Lower leg skin (tissue), 4 donors: ENCODE measurements around the gene STK24. TPM values are rescaled to one million over a fixed set of nuclear protein-coding genes. Genes with fewer than 3 reads are reported as not detected.
A peak's percentile ranks its signal among the peaks of the same experiment; 100 is the strongest.

ENCODE experiments used
- DNase-seq, 2 donors: peaks; one replicate each; pipeline ENCODE4 v3.0.0-alpha.2; 2019; ENCODE audit warnings: low spot score in 2 of 2
- H3K4me3 ChIP-seq: fragments of 200-600 bp; sonication (generic); 2 replicates; pipeline ENCODE4 v1.5.1; 2017; ENCODE audit warnings: mild to moderate bottlenecking, low read depth; ENCODE audit not compliant: poor library complexity, severe bottlenecking
- POLR2A ChIP-seq, 2 donors: fragments of 450-650 bp; IDR thresholded peaks; one replicate each; pipeline ENCODE4 v1.6.1; 2016 to 2017; ENCODE audit warnings: antibody characterized with exemption in 2 of 2, mild to moderate bottlenecking in 1 of 2, moderate library complexity in 1 of 2
- WGBS, 2 donors: methylation state at CpG; one replicate each; pipeline ENCODE4 v1.1.5; 2018; 5-methylcytosine and 5-hydroxymethylcytosine counted together
- intact Hi-C: fragments of 100-400 bp; cut with DNase I; formaldehyde crosslinking; loops from one replicate; pipeline ENCODE4 v1.15.0; 2023; ENCODE audit warnings: low total_unique reads
- total RNA-seq, 4 donors: library from RNA; depleted of rRNA; stranded (reverse); fragments of >200 nt; gene quantifications; one replicate each; pipeline ENCODE4 v1.1.0, GENCODE V29; 2016
- TF ChIP-seq, protein P1 (sequence below), 3 donors: fragments of 450-650 bp; IDR thresholded peaks; one replicate each; pipeline ENCODE4 v1.5.1; 2016; ENCODE audit warnings: antibody characterized with exemption in 3 of 3, mild to moderate bottlenecking in 3 of 3, moderate library complexity in 2 of 3

Gene STK24
- total RNA-seq, 4 donors from 2014 or later: 212 to 281 (median 266) TPM

DNA sequence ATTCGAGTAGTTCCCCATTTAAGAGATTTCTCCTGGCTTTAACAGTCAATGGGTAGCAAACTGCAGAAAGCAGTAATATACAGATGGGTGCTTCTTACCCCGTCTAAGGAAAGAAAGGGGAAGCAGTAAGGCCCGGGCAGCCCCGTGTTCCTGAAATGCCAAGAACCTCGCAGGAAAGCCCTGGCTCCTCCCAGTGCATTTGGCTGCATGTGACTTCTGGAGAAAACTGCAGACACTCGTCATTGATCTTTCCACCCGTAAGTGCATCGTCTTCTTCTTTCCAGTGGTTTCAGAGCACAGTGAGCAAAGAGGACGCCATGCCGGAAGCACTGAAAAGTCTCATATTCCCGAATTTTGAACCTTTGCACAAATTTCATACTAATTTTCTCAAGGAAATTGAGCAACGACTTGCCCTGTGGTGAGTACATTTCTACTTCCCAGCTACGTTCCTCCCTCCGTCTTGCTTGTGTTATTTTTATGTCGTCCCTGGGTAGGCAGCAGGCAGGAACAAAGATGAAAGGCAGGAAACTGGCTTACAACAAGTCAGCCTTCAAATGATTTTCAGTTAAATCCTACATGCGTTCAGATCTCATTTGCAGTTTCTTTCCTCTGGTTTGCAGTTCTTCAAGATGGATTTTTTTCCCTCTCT lies 165.2 kb downstream of the STK24 start:
- H3K4me3 ChIP-seq: no peak overlapping the region
- peak; percentile 50 to 86 for DNase-seq
- TF ChIP-seq, protein P1, sequence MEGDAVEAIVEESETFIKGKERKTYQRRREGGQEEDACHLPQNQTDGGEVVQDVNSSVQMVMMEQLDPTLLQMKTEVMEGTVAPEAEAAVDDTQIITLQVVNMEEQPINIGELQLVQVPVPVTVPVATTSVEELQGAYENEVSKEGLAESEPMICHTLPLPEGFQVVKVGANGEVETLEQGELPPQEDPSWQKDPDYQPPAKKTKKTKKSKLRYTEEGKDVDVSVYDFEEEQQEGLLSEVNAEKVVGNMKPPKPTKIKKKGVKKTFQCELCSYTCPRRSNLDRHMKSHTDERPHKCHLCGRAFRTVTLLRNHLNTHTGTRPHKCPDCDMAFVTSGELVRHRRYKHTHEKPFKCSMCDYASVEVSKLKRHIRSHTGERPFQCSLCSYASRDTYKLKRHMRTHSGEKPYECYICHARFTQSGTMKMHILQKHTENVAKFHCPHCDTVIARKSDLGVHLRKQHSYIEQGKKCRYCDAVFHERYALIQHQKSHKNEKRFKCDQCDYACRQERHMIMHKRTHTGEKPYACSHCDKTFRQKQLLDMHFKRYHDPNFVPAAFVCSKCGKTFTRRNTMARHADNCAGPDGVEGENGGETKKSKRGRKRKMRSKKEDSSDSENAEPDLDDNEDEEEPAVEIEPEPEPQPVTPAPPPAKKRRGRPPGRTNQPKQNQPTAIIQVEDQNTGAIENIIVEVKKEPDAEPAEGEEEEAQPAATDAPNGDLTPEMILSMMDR (IDR thresholded peaks at IDR 0.05): no peak
- TF ChIP-seq POLR2A (IDR thresholded peaks at IDR 0.05): no peak
- intact Hi-C loops: no loop called here
- WGBS, 2 donors: 55 to 57% methylated on average over 16 of the region's 16 CpGs

DNA sequence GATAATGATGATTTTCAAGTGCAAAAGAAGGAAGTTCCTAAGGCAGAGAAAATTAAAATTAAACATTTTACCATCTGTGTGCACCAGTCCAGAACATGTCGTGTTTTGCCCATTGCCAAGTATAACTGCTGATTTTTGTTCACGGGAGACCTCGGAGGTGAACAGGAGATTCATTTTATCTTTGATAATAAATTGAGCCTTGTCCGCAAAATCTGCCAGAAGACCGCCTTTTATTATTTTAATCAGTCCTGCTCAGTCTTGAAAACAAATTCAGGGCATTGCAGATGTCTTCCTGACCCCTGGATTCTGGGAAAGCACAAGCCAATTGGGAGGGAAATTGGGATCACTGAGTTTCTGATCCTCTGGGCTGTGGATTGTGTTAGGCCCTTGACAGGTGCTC lies 165.9 kb downstream of the STK24 start:
- no peak for TF ChIP-seq POLR2A (IDR thresholded peaks at IDR 0.05)
- peak in 1 of 2 donors; percentile 34 for DNase-seq
- intact Hi-C loops: no loop called here
- 87 to 93% methylated on average over 5 of the region's 5 CpGs for WGBS, 2 donors
- H3K4me3 ChIP-seq: no peak overlapping the region

DNA sequence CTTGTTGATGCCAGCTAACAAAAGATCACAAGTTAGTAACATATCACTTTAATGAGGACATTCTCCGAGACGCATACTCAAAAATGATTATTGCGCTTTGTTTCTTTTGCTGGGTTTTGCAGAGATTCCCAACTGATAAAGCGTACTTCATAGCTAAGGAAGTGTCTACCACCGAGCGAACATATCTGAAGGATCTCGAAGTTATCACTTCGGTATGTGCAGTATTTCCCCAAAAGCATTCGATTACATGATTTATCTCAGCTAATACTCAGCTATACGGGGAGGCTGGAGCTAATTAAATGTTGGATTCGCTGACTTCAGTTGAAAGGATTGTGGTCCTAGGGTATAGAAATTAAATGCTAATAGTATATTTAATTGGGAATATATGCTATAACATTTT lies 166.3 kb downstream of the STK24 start:
- TF ChIP-seq POLR2A (IDR thresholded peaks at IDR 0.05): no peak
- TF ChIP-seq, protein P1 (IDR thresholded peaks at IDR 0.05): no peak
- DNase-seq: no peak
- intact Hi-C loops: no loop called here
- WGBS, 2 donors: 84 to 92% methylated on average over 11 of the region's 11 CpGs
- H3K4me3 ChIP-seq: no peak overlapping the region

DNA sequence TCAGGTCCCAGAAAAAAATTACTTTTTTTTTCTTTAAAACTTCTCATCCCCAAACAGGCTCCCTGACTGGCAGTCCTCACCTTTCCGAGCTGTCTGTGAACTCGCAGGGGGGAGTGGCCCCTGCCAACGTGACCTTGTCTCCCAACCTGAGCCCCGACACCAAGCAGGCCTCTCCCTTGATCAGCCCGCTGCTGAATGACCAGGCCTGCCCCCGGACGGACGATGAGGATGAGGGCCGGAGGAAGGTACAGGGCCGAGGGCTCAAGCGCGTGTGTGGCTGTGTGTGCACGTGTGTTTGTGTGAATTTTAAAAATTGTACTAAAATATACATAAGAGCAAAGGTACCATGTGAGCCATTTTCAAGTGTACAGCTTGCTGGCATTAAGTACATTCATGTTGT lies 167.6 kb downstream of the STK24 start:
- intact Hi-C loops: no loop called here
- DNase-seq: peak in 1 of 2 donors; percentile 56
- no peak overlapping the region for H3K4me3 ChIP-seq
- WGBS, 2 donors: 96 to 97% methylated on average over 13 of the region's 13 CpGs
- TF ChIP-seq, protein P1 (IDR thresholded peaks at IDR 0.05): no peak
- TF ChIP-seq POLR2A (IDR thresholded peaks at IDR 0.05): no peak

DNA sequence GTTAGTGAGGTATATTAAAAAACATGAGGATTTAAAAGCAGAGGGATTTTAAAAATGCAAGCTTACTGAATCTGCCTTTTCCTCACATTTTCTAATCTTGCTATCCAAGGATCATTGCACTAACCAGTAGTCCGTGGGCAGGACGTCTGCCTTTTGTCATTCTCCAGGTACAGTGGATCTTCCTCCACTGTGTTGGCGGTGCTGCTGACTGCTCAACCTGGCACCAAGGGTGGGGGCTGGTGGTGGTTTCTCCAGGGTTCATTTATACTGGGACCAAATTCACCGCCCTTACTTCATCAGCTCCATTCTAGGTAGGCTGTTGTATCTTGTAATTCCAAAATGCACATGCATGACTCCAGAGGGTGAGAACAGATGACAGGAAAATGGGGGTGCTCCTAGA lies 169.3 kb downstream of the STK24 start:
- TF ChIP-seq POLR2A (IDR thresholded peaks at IDR 0.05): no peak
- TF ChIP-seq, protein P1 (IDR thresholded peaks at IDR 0.05): no peak
- intact Hi-C loops: no loop called here
- WGBS, 2 donors: 94 to 96% methylated on average over 4 of the region's 4 CpGs
- no peak overlapping the region for H3K4me3 ChIP-seq
- DNase-seq: no peak

DNA sequence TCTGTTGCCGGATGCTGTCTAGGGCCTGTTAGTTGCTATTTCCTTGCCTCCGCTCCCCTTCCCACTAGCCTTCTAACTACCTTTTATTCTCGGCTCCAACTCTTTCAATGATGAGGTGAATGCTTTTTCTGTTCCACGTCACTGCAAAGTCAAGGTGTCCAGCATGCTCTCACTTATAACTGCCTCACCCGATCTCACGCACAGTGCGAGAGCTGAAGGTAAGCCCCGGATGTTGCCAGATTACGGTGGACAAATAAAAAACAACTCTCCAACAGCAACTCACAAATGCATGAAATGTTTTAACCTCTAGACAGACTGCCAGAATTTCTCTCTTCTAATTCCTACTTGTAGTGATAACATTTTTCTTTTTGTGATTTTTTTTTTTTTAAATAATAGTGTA lies 169.9 kb downstream of the STK24 start:
- no peak for DNase-seq
- intact Hi-C loops: no loop called here
- H3K4me3 ChIP-seq: no peak overlapping the region
- 96 to 99% methylated on average over 9 of the region's 9 CpGs for WGBS, 2 donors
- no peak for TF ChIP-seq POLR2A (IDR thresholded peaks at IDR 0.05)
- TF ChIP-seq, protein P1 (IDR thresholded peaks at IDR 0.05): no peak
